NCI-H510A (cell line): ENCODE results near the gene PMF1.

Experiments
- DNase-seq: peaks from one replicate; lab custom pipeline; 2025; lab: John Stamatoyannopoulos, UW

Gene PMF1

GRCh38 chr1:156266051-156266450 is 53.2 kb downstream of the PMF1 start:
- no peak for DNase-seq

GRCh38 chr1:156268336-156268735 is 55.5 kb downstream of the PMF1 start:
- DNase-seq, result no peak

GRCh38 chr1:156270314-156270713 is 57.5 kb downstream of the PMF1 start:
- DNase-seq, result no peak

GRCh38 chr1:156276532-156276931 is 63.7 kb downstream of the PMF1 start:
- no peak for DNase-seq

- DNase-seq, result no peak
Measured at GRCh38 chr1:156276966-156277381, 64.2 kb downstream of the PMF1 start.

GRCh38 chr1:156279837-156280236 is 67.0 kb downstream of the PMF1 start:
- no peak for DNase-seq

- no peak for DNase-seq
Measured at GRCh38 chr1:156281281-156281680, 68.5 kb downstream of the PMF1 start.

- peak; percentile 57 for DNase-seq
Measured at GRCh38 chr1:156281693-156282478, 69.1 kb downstream of the PMF1 start.

- DNase-seq, result peak; percentile 99
Measured at GRCh38 chr1:156282479-156283222, 69.8 kb downstream of the PMF1 start, which contains the start of gene SMG5. Gene SMG5, minus strand, starts transcription at chr1:156282825. Its CDS starts 145 bp downstream, at chr1:156282680.

- no peak for DNase-seq
Measured at GRCh38 chr1:156283521-156283920, 70.7 kb downstream of the PMF1 start.

- peak; percentile 85 for DNase-seq
Measured at GRCh38 chr1:156284112-156284511, 71.3 kb downstream of the PMF1 start, which contains the start of gene TMEM79. Gene TMEM79, plus strand, starts transcription at chr1:156284325. Its CDS starts 902 bp downstream, at chr1:156285227.

GRCh38 chr1:156284757-156285156 is 72.0 kb downstream of the PMF1 start:
- DNase-seq, result no peak

GRCh38 chr1:156285437-156285836 is 72.6 kb downstream of the PMF1 start:
- DNase-seq, result no peak

- no peak for DNase-seq
Measured at GRCh38 chr1:156286061-156286460, 73.3 kb downstream of the PMF1 start.
